HEK293 (cell line): ENCODE data around the gene MED10.

Experiments
- ZBTB21 ChIP-seq: fragments of 450-650 bp; formaldehyde crosslinking; IDR thresholded peaks from 2 replicates; pipeline ENCODE4 v1.5.1; 2017; ENCODE audit warnings: missing biosample characterization, missing genetic modification characterization
- TF ChIP-seq, protein P1 (sequence below): fragments of 450-650 bp; formaldehyde crosslinking; IDR thresholded peaks from 2 replicates; pipeline ENCODE4 v1.5.1; 2016; ENCODE audit warnings: missing biosample characterization, missing genetic modification characterization

DNA sequence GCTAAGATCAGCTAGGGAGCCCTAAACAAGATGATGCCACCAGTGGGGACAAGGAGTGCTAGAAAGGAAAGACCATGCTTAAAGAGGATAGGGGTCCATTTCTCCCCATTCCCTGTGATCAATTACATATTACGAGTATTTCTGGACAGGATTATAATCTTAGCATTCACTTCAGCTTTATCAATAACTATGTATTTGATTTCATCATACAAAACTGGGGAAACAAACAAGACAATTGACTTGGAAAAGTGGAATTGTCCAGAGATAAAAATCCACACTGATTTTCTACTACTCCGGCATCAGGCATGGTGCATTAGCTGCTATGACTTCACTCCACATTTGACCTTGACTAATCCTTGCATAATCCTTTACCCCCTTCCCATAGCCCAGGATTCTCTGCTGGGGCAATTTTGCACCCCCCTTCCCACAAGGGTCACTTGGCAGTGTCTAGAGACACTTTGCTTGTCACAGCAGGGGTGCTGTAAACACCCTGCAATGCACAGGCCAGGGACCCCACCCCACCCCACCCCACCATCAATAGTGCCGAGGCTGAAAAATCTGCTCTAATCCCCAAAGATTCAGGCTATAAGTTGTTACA lies 40.4 kb upstream of the MED10 start:
- no peak for TF ChIP-seq ZBTB21 (tag by site-specific recombination)
- TF ChIP-seq, protein P1, sequence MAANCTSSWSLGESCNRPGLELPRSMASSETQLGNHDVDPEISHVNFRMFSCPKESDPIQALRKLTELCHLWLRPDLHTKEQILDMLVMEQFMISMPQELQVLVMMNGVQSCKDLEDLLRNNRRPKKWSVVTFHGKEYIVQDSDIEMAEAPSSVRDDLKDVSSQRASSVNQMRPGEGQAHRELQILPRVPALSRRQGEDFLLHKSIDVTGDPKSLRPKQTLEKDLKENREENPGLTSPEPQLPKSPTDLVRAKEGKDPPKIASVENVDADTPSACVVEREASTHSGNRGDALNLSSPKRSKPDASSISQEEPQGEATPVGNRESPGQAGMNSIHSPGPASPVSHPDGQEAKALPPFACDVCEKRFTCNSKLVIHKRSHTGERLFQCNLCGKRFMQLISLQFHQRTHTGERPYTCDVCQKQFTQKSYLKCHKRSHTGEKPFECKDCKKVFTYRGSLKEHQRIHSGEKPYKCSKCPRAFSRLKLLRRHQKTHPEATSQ (tag by site-specific recombination): no peak
